ENCODE data around the gene RCAN3.
"Not testable (repeated sequence)": the region's sequence is repeated elsewhere in the genome, so short reads cannot be mapped to it uniquely, and the experiment has no call there.

Gene RCAN3

DNA sequence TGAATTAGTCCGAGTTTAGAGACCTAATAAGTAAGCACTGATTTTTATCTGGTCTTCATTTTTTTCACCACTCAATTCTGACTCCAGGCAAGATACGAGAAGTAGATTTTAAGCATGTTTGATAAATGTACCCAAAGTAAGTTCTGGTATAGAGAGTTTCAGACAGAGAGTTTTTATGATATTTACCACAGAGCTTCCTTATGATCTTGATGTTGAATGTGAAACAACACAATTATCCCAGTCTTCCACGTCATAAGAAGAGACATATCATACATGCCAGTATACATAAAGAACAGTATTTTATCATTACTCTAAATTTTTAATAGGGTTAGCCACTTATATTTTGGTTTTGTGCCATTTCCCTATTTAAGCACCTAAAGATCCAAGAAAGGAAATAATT is 45.4 kb downstream of the RCAN3 start:
- DNase-seq (ENCODE audit: extremely low read depth in 1 of 2, low read depth in 1 of 2) = no peak

DNA sequence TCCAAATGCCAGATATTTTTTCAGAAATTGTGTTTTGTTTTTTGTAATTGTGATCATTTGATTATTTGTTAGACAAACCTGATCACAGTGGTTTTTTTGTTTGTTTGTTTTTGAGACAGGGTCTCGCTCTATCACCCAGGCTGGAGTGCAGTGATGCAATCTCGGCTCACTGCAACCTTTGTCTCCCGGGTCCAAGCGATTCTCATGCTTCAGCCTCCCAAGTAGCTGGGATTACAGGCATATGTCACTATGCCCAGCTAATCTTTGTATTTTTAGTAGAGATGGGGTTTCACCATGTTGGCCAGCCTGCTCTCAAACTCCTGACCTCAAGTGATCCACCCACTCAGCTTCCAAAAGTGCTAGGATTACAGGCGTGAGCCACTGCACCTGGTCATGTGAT is 46.6 kb downstream of the RCAN3 start:
- not testable (repeated sequence) for DNase-seq (ENCODE audit: extremely low read depth in 1 of 2, low read depth in 1 of 2)

DNA sequence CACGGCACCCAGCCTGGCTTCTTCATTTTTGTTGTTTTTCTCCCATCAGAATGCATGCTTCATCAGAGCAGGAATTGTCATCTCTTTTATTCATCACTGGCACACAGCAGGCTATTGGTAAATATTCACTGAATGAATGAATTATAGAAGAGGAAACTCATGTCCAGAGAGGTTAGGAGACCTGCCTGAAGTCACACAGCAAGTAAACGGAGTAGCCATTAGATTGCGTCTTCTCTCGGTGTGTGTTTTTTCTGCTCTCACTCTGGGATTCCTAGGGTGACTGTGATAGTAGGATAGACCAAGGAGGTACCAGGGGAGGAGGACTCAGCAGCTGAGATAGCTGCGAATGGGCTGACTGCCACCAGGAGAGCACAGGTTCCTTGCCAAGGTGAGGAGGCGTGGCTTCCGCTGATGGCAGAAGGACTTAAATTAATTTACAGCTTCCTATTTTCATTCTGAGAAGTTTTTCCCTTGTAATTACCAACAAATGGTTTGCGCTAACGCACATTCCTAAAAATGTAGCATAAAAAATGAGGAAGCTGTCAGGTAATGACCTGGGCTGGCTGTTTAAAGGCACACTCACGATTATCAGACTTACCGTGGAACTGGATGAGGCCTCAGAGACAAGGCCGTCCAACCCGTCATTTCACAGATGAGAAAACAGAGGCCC is 48.8 kb downstream of the RCAN3 start:
- no peak for DNase-seq (ENCODE audit: extremely low read depth in 1 of 2, low read depth in 1 of 2)

DNA sequence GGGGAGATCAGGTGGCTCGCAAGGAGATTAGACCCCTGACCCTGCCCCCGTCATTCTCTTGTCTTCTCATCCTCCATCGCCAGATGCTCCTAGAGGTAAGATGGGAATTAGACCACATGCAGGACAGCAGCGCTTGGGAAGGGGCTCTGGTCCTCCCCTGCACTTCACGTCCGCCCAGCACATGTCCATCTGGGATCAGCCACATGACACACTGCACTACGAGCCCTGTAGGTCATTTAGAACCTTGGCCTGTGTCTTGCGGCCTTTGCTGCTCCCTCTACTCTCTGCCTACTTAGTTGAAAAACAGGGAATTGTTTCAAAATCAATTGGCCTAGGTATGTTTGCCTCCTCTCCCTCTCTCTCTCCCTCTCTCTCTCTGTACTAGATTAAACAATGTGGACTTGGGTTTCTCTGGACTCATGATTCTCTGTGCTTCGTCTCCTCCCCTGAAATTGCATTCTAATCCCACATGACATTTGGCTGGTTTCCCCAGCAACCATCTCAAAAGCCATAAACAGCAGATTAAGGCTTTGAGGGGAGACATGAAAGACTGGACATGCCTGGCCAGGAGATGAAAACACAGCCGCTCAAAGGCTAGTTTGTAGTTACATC is 49.4 kb downstream of the RCAN3 start:
- DNase-seq (ENCODE audit: extremely low read depth in 1 of 2, low read depth in 1 of 2) = no peak

DNA sequence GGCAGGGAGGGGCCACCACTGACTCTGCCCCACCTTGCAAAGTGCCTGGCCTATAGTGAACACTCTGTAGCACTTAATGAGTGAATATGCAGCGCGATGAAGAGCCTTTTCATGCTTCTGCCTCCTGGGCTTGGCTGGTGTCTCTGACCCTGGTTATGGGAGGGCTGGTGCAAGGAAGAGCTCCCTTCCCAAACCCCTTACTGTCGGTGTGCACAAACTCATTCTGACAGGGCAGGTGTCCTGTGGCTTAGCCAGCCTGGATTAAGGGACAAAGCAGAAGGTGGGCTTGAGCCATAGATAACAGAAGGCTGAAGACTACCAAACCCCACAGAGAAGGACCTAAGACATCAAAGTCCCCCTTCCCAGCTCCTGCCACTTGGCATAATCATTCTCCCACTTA is 51.3 kb downstream of the RCAN3 start:
- no peak for DNase-seq (ENCODE audit: extremely low read depth in 1 of 2, low read depth in 1 of 2)

DNA sequence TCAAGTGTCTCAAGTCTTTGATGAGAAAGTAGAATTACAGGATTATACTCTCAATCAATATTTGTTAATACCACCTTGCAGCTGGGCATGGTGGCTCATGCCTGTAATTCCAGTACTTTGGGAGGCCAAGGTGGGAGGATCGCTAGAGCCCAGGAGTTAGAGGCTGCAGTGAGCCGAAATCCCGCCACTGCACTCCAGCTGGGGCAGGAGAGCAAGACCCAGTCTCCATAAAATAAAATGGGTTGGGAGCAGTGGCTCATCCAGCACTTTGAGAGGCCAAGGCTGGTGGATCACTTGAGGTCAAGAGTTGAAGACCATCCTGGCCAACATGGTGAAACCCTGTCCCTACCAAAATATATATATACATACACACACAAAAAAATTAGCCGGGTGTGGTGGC is 52.1 kb downstream of the RCAN3 start:
- no peak for DNase-seq (ENCODE audit: extremely low read depth in 1 of 2, low read depth in 1 of 2)

DNA sequence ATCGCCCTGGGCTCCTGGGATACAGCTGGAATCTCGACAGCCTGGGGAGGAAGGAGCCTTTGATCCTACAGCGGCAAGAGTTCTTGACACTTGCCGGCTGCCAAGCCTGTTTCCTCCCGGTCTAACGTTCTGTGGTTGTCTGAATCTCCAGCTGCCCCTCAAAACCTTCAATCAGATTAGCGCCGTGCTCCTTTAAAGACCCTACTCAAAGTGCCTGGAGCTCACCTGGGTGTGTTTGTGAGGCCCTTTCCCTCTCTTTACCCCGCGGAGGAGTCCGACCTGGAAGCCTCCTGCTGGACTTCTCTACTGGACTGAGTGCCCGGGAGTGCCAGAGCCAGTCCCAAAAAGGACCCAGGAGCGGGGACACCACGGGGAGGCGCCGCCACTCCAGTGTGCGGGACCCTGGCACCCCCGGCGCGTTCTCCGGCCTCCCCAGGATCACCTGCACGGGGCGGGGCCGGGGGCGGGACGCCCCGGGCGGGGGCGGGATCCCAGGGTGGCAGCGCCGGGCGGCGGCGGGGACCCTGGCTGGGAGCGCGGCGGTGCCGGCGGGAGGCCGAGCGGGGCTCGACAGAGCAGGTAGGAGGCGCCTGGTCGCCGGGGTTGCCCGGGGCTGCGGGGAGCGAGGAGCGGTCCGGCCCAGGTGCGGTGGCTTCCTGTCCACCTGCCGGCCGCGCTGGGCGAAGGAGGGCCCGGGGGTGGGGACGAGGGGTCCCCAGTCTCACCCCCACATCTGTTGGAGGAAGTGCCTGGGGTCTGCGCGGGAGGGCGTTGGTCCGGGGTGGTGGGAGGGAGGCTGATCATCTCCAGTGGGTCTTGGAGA is 53.2 kb downstream of the RCAN3 start, which contains the start of gene NCMAP:
Gene NCMAP (plus strand): TSS at position 497 of the 823 bp plus-strand sequence. CDS start 39,344 bp downstream, outside the sequence.
- peak in 1 of 2 donors; percentile 39 for DNase-seq (ENCODE audit: extremely low read depth in 1 of 2, low read depth in 1 of 2)

DNA sequence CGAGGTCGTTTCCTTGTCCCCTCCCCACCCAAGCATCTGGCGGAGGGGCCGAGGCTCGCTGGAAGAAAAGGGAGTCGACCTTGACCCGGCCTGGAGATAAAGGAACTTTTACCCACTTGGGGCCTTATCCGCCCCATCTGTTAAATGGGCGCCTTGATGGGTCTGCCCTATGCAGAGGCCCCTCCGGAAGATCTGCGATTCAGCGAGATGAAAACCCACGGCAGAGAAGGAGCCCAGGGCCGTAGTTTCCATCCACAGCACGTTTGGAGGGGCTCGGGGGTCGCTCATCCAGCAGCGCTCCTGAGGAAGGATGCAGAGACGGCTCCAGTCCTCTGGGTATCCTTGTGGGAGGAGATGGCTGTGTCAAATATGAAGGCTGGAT is 53.8 kb downstream of the RCAN3 start:
- DNase-seq (ENCODE audit: extremely low read depth in 1 of 2, low read depth in 1 of 2) = no peak

DNA sequence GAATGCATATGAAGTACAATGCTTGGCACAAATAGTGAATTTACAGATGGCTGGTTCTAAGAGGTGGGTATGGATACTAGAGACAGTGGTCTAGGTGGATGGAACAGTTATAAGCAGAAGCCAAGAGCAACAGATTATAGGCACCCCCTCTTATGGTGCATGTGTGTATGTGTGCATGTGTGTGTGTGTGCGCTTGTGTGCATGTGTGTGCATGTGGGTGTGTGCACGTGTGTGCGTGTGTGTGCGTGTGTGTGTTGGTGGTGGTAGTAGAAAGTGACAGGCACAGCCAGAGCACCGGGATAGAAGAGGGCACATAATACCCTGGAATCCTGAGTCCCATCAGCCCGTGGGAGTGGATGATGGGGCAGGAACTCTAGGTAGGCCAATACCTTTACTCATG is 54.6 kb downstream of the RCAN3 start:
- DNase-seq (ENCODE audit: extremely low read depth in 1 of 2, low read depth in 1 of 2) = no peak

DNA sequence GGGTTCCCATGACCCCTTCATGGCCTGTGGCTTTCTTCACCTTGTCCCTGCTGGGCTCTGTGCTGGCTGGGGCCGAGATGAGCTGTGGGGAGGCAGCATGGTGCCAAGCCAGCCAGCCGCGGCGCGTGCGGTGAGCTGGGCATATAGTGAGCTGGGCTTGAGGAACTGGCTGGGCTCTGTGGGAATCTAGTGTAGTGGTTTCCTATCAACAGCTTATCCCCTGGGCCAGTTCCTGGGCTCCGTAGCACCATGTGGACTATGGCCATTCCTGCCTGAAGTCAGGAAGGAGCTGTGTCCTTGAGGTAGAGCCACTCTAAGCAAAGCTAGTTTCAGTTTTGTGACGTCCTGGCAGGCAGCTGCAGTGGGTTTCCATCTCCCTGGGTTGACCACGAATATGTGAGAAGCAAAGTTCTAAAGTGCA is 55.1 kb downstream of the RCAN3 start:
- no peak for DNase-seq (ENCODE audit: extremely low read depth in 1 of 2, low read depth in 1 of 2)

DNA sequence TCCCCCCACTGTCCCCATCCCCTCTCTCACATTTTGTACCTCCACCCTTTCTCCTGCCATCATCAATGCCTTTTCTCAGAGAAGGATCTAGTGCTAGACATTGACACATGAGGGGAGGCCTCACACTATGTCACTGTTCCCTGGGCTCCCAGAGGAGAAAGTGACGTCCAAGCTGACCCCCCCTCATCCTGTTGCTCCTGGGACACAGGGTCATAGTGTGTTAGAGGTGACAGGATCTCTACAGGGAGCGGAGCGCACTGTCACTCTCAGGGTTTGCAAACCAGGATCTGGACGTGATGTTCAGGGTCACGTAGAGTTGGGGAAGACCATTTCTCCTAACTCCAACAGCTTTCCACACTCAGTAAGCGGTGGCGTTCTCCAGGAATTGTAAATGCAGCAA is 55.8 kb downstream of the RCAN3 start:
- no peak for DNase-seq (ENCODE audit: extremely low read depth in 1 of 2, low read depth in 1 of 2)

DNA sequence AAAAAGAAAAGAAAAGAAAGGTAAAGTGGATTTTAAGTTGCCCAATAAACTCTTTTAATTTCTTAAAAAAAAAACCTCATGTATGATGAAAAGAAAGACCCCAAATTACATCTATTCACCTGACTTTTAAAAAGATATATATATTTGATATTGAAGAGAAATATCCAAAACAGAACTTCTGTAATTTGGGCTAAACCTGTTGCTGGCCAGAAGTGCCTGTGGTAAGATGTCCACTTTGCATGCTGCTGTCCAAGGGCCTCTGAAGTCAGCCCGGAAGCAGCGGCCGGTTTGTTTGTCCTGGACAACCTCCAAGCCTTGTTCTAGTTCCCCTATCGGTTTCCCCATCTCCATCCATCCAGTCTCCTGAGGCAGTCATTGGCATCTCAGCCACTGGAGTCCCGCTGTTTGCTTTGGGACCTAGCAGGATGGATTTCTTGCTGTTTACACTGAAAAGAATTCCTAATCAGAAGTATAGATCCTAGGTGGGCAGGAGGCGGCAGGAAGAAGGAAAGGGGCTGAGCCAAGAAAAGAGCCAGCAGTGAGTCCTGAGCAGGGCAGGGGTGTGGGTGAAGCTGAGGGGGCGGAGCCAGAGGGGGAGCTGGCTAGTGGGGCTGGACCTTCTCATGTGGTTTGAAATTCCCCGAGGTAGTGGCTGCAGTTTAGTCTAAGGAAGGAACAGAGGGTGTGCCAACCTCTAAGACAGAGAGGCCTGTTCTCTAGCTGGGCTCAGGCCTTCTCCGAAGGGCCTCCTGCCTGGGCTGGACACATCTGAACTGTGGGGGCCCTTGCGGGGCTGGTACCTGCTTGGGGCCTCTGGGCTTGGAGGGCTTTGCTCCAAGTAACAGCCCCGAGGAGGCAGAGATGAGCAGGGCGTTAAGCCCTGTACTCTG is 56.5 kb downstream of the RCAN3 start:
- no peak for DNase-seq (ENCODE audit: extremely low read depth in 1 of 2, low read depth in 1 of 2)

DNA sequence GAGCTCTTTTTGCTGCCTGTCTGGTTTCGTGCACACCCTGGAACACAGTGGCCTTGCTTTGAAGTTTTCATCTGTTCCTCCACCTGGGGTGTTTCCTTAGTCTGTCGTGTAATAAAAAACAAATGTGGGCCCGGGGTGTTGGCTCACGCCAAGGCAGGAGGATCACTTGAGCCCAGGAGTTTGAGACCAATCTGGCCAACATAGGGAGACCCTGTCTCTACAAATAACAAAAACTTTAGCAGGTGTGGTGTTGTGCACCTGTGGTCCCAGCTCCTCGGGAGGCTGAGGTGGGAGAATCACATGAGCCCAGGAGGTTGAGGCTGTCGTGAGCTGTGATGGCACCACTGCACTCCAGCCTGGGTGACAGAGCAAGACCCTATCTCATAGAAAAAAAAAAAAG is 57.7 kb downstream of the RCAN3 start:
- DNase-seq (ENCODE audit: extremely low read depth in 1 of 2, low read depth in 1 of 2) = no peak

DNA sequence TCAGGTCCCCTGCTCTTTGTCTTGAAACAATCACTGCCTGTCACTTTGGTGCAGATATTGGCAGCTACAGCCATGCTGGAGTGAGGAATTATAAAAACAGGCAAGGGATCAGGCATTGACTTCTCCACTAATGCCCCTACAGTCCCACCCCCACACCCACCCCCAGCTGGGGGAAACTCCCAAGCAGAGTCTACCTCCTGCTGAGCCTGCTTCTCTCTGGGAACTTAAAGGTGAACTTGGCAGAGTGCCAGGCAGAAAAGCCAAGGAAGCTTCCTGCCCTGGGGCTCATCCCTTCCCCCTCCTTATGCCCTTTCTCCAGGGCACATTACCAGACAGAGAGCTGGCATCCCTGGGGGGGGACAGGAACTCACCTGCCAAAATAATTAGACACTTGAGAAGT is 60.0 kb downstream of the RCAN3 start:
- DNase-seq (ENCODE audit: extremely low read depth in 1 of 2, low read depth in 1 of 2) = no peak

DNA sequence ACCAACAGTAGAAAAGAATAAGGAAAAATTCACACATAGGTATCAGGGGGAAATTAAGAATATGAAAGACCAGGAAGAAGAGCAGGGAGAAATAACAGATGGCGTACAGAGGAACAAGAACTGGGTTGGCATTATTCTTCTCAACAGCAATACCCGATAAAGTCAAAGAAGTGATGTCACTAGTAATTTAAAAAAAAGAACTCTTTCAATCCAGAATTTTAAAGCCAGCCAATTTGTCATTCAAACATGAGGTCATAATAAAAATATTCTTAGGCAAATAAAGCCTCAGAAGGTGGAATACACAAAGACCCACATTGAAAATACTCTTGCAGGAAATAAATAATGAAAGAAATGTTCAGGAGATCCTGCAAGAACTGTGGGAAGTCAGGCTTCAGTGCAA is 62.1 kb downstream of the RCAN3 start:
- DNase-seq (ENCODE audit: extremely low read depth in 1 of 2, low read depth in 1 of 2) = no peak

DNA sequence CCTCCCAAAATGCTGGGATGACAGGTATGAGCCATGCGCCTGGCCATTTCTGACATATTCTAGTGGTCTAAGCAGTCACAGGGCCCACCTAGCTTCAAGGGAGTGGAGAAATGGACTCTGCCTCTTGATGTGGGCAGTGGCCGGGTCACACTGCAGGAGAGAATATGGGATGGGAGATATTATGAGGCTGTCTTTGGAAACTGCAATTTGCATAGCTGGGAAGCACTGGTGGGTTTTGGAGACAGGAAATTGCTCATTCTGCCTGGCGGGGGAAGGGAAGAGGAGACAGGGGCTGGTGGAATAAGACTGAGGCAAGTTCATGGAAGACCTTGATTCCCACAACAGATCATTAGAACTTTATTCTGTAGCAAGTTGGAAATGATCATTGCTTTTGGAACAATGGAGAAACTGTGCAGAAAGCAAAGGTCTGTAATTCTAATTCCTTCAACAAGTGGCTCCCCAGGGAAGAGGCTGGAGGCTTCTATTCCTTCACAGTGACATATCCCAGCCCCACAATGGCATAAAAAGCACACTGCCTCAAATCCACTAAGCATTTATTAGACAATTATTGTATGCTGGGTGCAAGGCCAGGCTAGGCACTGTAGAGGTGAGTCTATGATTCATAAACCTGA is 63.7 kb downstream of the RCAN3 start:
- no peak for DNase-seq (ENCODE audit: extremely low read depth in 1 of 2, low read depth in 1 of 2)

DNA sequence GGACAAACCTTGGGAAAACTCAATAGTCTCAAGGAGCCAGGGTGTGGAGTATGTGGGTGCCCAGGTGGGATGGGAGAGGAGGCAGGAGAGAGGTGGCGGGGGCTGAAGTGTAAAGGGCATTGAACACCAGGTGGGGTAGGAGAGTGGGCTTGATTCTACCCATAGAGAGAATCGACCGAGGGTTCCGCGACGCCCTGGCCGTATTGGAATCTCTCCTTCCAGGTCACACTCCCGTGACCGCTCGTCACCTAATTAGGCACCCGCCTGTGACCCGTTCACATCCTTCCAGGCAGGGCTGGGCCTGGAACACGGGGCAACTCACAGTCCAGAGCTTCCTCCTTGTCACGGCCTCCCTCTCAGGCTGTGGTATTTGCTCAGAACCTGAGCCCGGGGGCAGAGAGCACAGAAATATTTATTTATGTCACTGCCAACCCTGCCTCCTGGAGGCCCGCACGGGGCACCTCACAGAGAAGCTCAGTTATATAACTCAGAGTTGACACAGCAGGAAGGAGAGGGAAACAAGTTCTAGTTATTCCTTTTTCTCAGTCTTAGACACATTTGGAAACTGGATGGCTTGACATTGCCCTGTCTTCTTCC is 65.3 kb downstream of the RCAN3 start:
- no peak for DNase-seq (ENCODE audit: extremely low read depth in 1 of 2, low read depth in 1 of 2)

DNA sequence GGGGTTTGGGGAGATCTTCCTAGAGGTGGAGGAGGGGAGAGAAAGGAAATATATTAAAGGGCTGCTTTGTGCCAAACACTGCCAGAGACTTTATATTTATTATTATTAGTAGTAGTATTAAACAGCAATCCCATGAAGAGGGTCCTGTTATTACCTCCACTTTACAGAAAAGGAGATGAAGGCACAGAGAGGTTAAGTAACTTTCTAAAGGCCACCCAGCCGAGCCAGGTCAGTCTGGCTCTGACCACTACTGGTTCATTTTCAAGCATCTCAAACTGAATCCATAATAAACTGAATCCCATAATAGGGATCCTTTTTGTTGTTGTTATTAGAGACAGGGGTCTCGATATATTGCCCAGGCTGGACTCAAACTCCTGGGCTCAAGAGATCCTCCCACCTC is 65.8 kb downstream of the RCAN3 start:
- no peak for DNase-seq (ENCODE audit: extremely low read depth in 1 of 2, low read depth in 1 of 2)

DNA sequence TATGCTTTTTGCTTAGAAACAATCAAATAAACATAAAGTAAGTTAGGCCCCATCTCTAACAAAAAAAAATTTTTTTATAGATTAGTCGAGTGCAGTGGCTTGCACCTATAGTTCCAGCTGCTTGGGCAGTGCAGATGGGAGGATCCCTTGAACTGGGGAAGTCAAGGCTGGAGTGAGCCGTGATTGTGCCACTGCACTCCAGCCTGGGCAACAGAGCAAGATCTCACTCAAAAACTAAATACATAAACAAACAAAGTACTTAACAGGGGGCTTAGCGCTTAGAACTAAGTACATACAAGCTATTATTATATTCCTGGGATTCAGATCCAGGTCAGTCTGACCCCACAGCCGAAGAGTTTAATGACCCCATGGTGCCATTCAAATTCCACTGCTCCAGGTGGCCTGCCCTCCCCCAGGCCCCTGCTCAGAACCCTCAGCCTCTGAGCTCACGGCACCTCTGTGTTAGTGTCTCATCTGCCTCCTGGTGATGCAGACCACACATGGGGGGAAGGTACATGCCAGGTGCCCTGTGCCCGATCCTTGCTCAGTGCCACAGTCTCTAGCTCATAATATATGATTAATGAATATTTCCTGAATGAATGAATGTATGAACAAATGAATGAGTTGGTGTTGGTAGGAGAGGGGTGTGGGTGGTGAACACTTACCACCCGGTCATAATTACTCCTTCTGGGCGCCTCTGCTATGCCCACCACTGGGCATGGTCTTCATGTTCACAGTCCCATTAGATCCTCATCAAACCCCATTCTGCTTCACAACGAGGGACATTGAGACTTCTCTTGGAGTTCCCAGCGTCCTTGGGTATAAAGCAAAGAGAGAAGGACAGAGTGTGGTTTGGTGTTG is 67.9 kb downstream of the RCAN3 start:
- no peak for DNase-seq (ENCODE audit: extremely low read depth in 1 of 2, low read depth in 1 of 2)
